GM12892 (cell line): ENCODE results near the gene SPARCL1.
A peak's percentile ranks its signal among the peaks of the same experiment; 100 is the strongest.

ENCODE experiments used
- DNase-seq: peaks from one replicate; pipeline ENCODE4 v3.0.0; 2011; ENCODE audit not compliant: insufficient read length
- FAIRE-seq: peaks from 2 replicates; lab custom pipeline; 2011; peaks lifted over from hg19 to GRCh38; lab: Jason Lieb, UNC
- POLR2A ChIP-seq: IDR thresholded peaks from 2 replicates; pipeline ENCODE4 v1.6.1; 2011; ENCODE audit warnings: low read depth, low read length, control low read depth
- POLR2AphosphoS5 ChIP-seq: IDR thresholded peaks from 2 replicates; pipeline ENCODE4 v1.6.1; 2011; ENCODE audit warnings: low read depth, low read length, control low read depth
- TAF1 ChIP-seq: IDR thresholded peaks from 2 replicates; pipeline ENCODE4 v1.6.1; 2011; ENCODE audit warnings: low read depth, mild to moderate bottlenecking, control low read depth, low read length, borderline replicate concordance

The SPARCL1 gene

GRCh38 chr4:87555773-87556619 lies 26.8 kb upstream of the SPARCL1 start:
- FAIRE-seq (no peak), DNase-seq (no peak)
- TF ChIP-seq TAF1 = no peak
- TF ChIP-seq POLR2AphosphoS5 = no peak

- TF ChIP-seq TAF1 (no peak), POLR2AphosphoS5 (no peak), POLR2A (no peak)
- DNase-seq = no peak
- no peak for FAIRE-seq
These were observed 24.0 kb upstream of the SPARCL1 start for GRCh38 chr4:87553182-87553581.

GRCh38 chr4:87551361-87551760 lies 22.2 kb upstream of the SPARCL1 start:
- DNase-seq = no peak
- TF ChIP-seq POLR2AphosphoS5 = no peak
- TF ChIP-seq POLR2A = no peak
- TF ChIP-seq TAF1 = no peak
- no peak for FAIRE-seq

- FAIRE-seq (no peak), DNase-seq (no peak)
- TF ChIP-seq TAF1 (no peak), POLR2A (no peak), POLR2AphosphoS5 (no peak)
These were observed 18.0 kb upstream of the SPARCL1 start for GRCh38 chr4:87547016-87547708.

GRCh38 chr4:87545052-87545451 lies 15.9 kb upstream of the SPARCL1 start:
- no peak for FAIRE-seq
- TF ChIP-seq POLR2A (no peak), TAF1 (no peak), POLR2AphosphoS5 (no peak)
- no peak for DNase-seq

GRCh38 chr4:87543835-87544461 lies 14.8 kb upstream of the SPARCL1 start:
- TF ChIP-seq POLR2AphosphoS5 (no peak), TAF1 (no peak), POLR2A (no peak)
- no peak for DNase-seq
- no peak for FAIRE-seq

- TF ChIP-seq POLR2AphosphoS5 (no peak), TAF1 (no peak)
- no peak for FAIRE-seq
- DNase-seq = no peak
These were observed 13.6 kb upstream of the SPARCL1 start for GRCh38 chr4:87542734-87543312.

- FAIRE-seq (peak; percentile 42), DNase-seq (no peak)
- TF ChIP-seq POLR2A (no peak), TAF1 (no peak), POLR2AphosphoS5 (no peak)
These were observed 13.0 kb upstream of the SPARCL1 start for GRCh38 chr4:87541956-87542709.

GRCh38 chr4:87541521-87541920 lies 12.3 kb upstream of the SPARCL1 start:
- DNase-seq (no peak), FAIRE-seq (no peak)
- TF ChIP-seq POLR2A = no peak
- TF ChIP-seq TAF1 = no peak
- TF ChIP-seq POLR2AphosphoS5 = no peak

GRCh38 chr4:87540146-87541058 lies 11.2 kb upstream of the SPARCL1 start:
- DNase-seq = no peak
- TF ChIP-seq POLR2A (no peak), POLR2AphosphoS5 (no peak), TAF1 (no peak)
- no peak for FAIRE-seq
